Peyer's patch (tissue), 4 donors: ENCODE data around the gene ZNF385D.

Source experiments
- CTCF ChIP-seq, 6 experiments: fragments of 450-650 bp in 4 of 6; fragments of 200-600 bp in 2 of 6; sonication (generic) in 1 of 6; IDR thresholded peaks; one replicate each; pipeline ENCODE4 v1.5.1; 2017 to 2019; ENCODE audit warnings: antibody characterized with exemption in 6 of 6, mild to moderate bottlenecking in 3 of 6, moderate library complexity in 1 of 6
- POLR2A ChIP-seq, 2 donors: fragments of 450-650 bp; IDR thresholded peaks; one replicate each; pipeline ENCODE4 v1.5.1; 2017; ENCODE audit warnings: antibody characterized with exemption in 2 of 2, mild to moderate bottlenecking in 2 of 2, moderate library complexity in 2 of 2

- no peak for TF ChIP-seq CTCF (IDR thresholded peaks at IDR 0.05)
- TF ChIP-seq POLR2A (IDR thresholded peaks at IDR 0.05), result no peak
These were observed 56.5 kb downstream of the ZNF385D start for GRCh38 chr3:21694506-21694905.
